Measurements from ENCODE around the gene KLHL29.

Gene KLHL29

GRCh38 chr2:23669413-23670244, 284.6 kb downstream of the KLHL29 start:
- no peak overlapping the region for H2AFZ ChIP-seq (ENCODE audit: low read length)
- H3K9me3 ChIP-seq (ENCODE audit: insufficient read depth, low read depth, low read length), result no peaks in the 10 kb centered on the region
- H3K4me1 ChIP-seq (ENCODE audit: insufficient read depth, low read length, poor library complexity, severe bottlenecking), result no peaks in the 10 kb centered on the region
- no peaks in the 10 kb centered on the region for H3K36me3 ChIP-seq (ENCODE audit: insufficient read depth, low read length)
- no peaks in the 10 kb centered on the region for H3K9me2 ChIP-seq (replicated peaks; ENCODE audit: low read depth, low read length)
- no peak overlapping the region for H3K4me3 ChIP-seq (ENCODE audit: low read length, poor library complexity, severe bottlenecking)
- TF ChIP-seq EZH2phosphoT487 (IDR thresholded peaks at IDR 0.05; ENCODE audit: borderline replicate concordance), result no peak
- TF ChIP-seq CTCF (conservative IDR thresholded peaks at IDR 0.05; ENCODE audit: low read length), result no peak
- no peaks in the 10 kb centered on the region for H3K79me2 ChIP-seq (ENCODE audit: insufficient read depth, low read length)
- no peaks in the 10 kb centered on the region for H3F3A ChIP-seq (ENCODE audit: low read depth)
- H3K27me3 ChIP-seq (ENCODE audit: insufficient read depth, low read length, poor library complexity, severe bottlenecking), result no peaks in the 10 kb centered on the region
- no peak overlapping the region for H3K4me2 ChIP-seq (ENCODE audit: low read depth, low read length, poor library complexity, severe bottlenecking)
- H3K9ac ChIP-seq (ENCODE audit: low read depth, low read length, poor library complexity, severe bottlenecking), result no peak overlapping the region
- no peaks in the 10 kb centered on the region for H4K20me1 ChIP-seq (ENCODE audit: insufficient read depth, low read length, poor library complexity, severe bottlenecking)

GRCh38 chr2:23670245-23670592, 285.2 kb downstream of the KLHL29 start:
- Histone ChIP-seq H3K9me2 (replicated peaks; ENCODE audit: low read depth, low read length) (no peaks in the 10 kb centered on the region), H3K27me3 (ENCODE audit: insufficient read depth, low read length, poor library complexity, severe bottlenecking) (no peaks in the 10 kb centered on the region), H3K4me3 (ENCODE audit: low read length, poor library complexity, severe bottlenecking) (no peak overlapping the region), H3K79me2 (ENCODE audit: insufficient read depth, low read length) (no peaks in the 10 kb centered on the region), H3K9me3 (ENCODE audit: insufficient read depth, low read depth, low read length) (no peaks in the 10 kb centered on the region), H2AFZ (ENCODE audit: low read length) (no peak overlapping the region), H4K20me1 (ENCODE audit: insufficient read depth, low read length, poor library complexity, severe bottlenecking) (no peaks in the 10 kb centered on the region), H3K4me2 (ENCODE audit: low read depth, low read length, poor library complexity, severe bottlenecking) (no peak overlapping the region), H3K36me3 (ENCODE audit: insufficient read depth, low read length) (no peaks in the 10 kb centered on the region), H3K9ac (ENCODE audit: low read depth, low read length, poor library complexity, severe bottlenecking) (no peak overlapping the region), H3K4me1 (ENCODE audit: insufficient read depth, low read length, poor library complexity, severe bottlenecking) (no peaks in the 10 kb centered on the region), H3F3A (ENCODE audit: low read depth) (no peaks in the 10 kb centered on the region)
- no peak for TF ChIP-seq CTCF (conservative IDR thresholded peaks at IDR 0.05; ENCODE audit: low read length)
- no peak for TF ChIP-seq EZH2phosphoT487 (IDR thresholded peaks at IDR 0.05; ENCODE audit: borderline replicate concordance)

- no peak overlapping the region for H2AFZ ChIP-seq (ENCODE audit: low read length)
- no peak overlapping the region for H3K4me2 ChIP-seq (ENCODE audit: low read depth, low read length, poor library complexity, severe bottlenecking)
- no peaks in the 10 kb centered on the region for H4K20me1 ChIP-seq (ENCODE audit: insufficient read depth, low read length, poor library complexity, severe bottlenecking)
- no peaks in the 10 kb centered on the region for H3K27me3 ChIP-seq (ENCODE audit: insufficient read depth, low read length, poor library complexity, severe bottlenecking)
- no peaks in the 10 kb centered on the region for H3K9me2 ChIP-seq (replicated peaks; ENCODE audit: low read depth, low read length)
- no peak overlapping the region for H3K9ac ChIP-seq (ENCODE audit: low read depth, low read length, poor library complexity, severe bottlenecking)
- H3K36me3 ChIP-seq (ENCODE audit: insufficient read depth, low read length), result no peaks in the 10 kb centered on the region
- H3K9me3 ChIP-seq (ENCODE audit: insufficient read depth, low read depth, low read length), result no peaks in the 10 kb centered on the region
- TF ChIP-seq CTCF (conservative IDR thresholded peaks at IDR 0.05; ENCODE audit: low read length) (no peak), EZH2phosphoT487 (IDR thresholded peaks at IDR 0.05; ENCODE audit: borderline replicate concordance) (no peak)
- no peaks in the 10 kb centered on the region for H3K4me1 ChIP-seq (ENCODE audit: insufficient read depth, low read length, poor library complexity, severe bottlenecking)
- no peak overlapping the region for H3K4me3 ChIP-seq (ENCODE audit: low read length, poor library complexity, severe bottlenecking)
- H3K79me2 ChIP-seq (ENCODE audit: insufficient read depth, low read length), result no peaks in the 10 kb centered on the region
- H3F3A ChIP-seq (ENCODE audit: low read depth), result no peaks in the 10 kb centered on the region
Observed at GRCh38 chr2:23673082-23673481, 288.1 kb downstream of the KLHL29 start.

All from Loucy (cell line).